Sigmoid colon (tissue), 4 donors: Measurements from ENCODE around the gene GUCY1A2.

Experiments used
- CTCF ChIP-seq, 4 experiments: fragments of 450-650 bp in 3 of 4; fragments of 200-600 bp in 1 of 4; IDR thresholded peaks; one replicate each; pipeline ENCODE4 v1.5.1; 2016 to 2019; ENCODE audit warnings: antibody characterized with exemption in 4 of 4, mild to moderate bottlenecking in 3 of 4, moderate library complexity in 2 of 4
- EP300 ChIP-seq, 4 donors: sonication (generic); formaldehyde crosslinking; IDR thresholded peaks; one replicate each; pipeline ENCODE4 v1.6.1; 2017; ENCODE audit warnings: antibody characterized with exemption in 4 of 4
- POLR2AphosphoS5 ChIP-seq, 4 donors: sonication (generic); formaldehyde crosslinking; IDR thresholded peaks; one replicate each; pipeline ENCODE4 v1.6.1; 2017; ENCODE audit warnings: antibody characterized with exemption in 4 of 4

GRCh38 chr11:106983991-106984390 is 34.3 kb downstream of the GUCY1A2 start:
- no peak for TF ChIP-seq CTCF (IDR thresholded peaks at IDR 0.05)
- no peak for TF ChIP-seq EP300 (IDR thresholded peaks at IDR 0.05)
- TF ChIP-seq POLR2AphosphoS5 (IDR thresholded peaks at IDR 0.05), result no peak
